Upper lobe of left lung (tissue), 4 donors: ENCODE measurements around the gene CNNM4.

Source experiments
- POLR2A ChIP-seq, 4 donors: fragments of 450-650 bp; IDR thresholded peaks; one replicate each; pipeline ENCODE4 v1.5.1; 2016 to 2017; ENCODE audit warnings: antibody characterized with exemption in 4 of 4, mild to moderate bottlenecking in 2 of 4
- TF ChIP-seq, protein P1 (sequence below), 6 experiments: fragments of 450-650 bp in 4 of 6; fragments of 200-600 bp in 2 of 6; sonication (generic) in 2 of 6; IDR thresholded peaks; one replicate each; pipeline ENCODE4 v1.5.1; 2016 to 2019; ENCODE audit warnings: antibody characterized with exemption in 6 of 6

DNA sequence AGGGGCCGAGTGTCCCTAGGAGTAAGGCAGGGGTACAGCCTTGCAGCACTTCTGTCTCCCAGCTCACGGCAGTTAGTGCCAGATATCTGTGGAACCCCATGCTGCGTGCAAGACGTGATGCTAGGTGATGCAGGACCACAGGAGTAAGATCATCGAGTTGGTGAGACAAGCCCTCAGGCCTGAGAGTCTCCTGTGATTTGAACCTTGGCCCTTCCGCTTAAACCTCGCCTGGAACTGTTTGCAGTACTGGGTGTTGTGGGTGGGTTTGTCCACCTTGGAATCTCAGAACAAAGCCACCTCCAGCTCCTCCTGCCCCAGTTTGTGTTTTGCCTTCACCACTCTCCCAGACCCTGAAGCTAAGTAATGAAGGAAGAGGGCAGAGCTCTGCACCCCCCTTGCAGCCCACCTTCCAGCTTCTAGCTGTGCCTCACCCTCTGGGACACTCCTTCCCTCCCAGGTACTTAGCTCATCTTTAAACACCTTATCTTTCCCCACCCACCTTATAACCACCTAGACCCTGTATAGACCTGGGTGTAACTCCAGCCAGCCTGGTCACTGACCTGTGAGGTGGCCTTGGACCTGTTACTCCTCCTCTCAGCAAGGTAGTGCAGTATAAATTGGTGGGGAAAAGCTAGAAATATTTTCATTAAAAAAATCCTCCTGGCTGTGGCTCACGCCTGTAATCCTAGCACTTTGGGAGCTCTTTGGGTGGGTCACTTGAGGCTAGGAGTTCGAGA, 6.6 kb downstream of the CNNM4 start:
- no peak for TF ChIP-seq POLR2A (IDR thresholded peaks at IDR 0.05)
- TF ChIP-seq, protein P1, sequence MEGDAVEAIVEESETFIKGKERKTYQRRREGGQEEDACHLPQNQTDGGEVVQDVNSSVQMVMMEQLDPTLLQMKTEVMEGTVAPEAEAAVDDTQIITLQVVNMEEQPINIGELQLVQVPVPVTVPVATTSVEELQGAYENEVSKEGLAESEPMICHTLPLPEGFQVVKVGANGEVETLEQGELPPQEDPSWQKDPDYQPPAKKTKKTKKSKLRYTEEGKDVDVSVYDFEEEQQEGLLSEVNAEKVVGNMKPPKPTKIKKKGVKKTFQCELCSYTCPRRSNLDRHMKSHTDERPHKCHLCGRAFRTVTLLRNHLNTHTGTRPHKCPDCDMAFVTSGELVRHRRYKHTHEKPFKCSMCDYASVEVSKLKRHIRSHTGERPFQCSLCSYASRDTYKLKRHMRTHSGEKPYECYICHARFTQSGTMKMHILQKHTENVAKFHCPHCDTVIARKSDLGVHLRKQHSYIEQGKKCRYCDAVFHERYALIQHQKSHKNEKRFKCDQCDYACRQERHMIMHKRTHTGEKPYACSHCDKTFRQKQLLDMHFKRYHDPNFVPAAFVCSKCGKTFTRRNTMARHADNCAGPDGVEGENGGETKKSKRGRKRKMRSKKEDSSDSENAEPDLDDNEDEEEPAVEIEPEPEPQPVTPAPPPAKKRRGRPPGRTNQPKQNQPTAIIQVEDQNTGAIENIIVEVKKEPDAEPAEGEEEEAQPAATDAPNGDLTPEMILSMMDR (IDR thresholded peaks at IDR 0.05) = no peak
